SK-N-MC (cell line): ENCODE results near the gene MATCAP1.

Experiments
- DNase-seq: peaks from one replicate; pipeline ENCODE4 v3.0.0-alpha.2; 2011; ENCODE audit warnings: low read depth, low spot score
- H3K27ac ChIP-seq: fragments of 200-600 bp; sonication (generic); 2 replicates; pipeline ENCODE4 v1.5.1; 2016; ENCODE audit warnings: mixed run types
- H3K36me3 ChIP-seq: fragments of 200-600 bp; sonication (generic); 2 replicates; pipeline ENCODE4 v1.6.1; 2017; ENCODE audit warnings: antibody characterized with exemption, low read length, mixed read lengths; ENCODE audit not compliant: insufficient read depth
- H3K4me3 ChIP-seq: fragments of 200-600 bp; sonication (generic); 2 replicates; pipeline ENCODE4 v1.5.1; 2016
- H3K9ac ChIP-seq: fragments of 200-600 bp; sonication (generic); 2 replicates; pipeline ENCODE4 v1.8.0; 2017; ENCODE audit warnings: mixed run types, mixed read lengths; ENCODE audit not compliant: insufficient read length
- H3K9me3 ChIP-seq: fragments of 200-600 bp; sonication (generic); 2 replicates; pipeline ENCODE4 v1.6.1; 2017; ENCODE audit warnings: low read depth, mild to moderate bottlenecking, antibody characterized with exemption, low read length, moderate library complexity, mixed read lengths
- EZH2 ChIP-seq: fragments of 200-600 bp; sonication (generic); IDR thresholded peaks from one replicate; pipeline ENCODE4 v1.6.1; 2017; ENCODE audit warnings: antibody characterized with exemption
- FOXP2 ChIP-seq: optimal IDR thresholded peaks from 2 replicates; pipeline ENCODE3; 2011; ENCODE audit warnings: mild to moderate bottlenecking, moderate library complexity; ENCODE audit not compliant: insufficient read depth; ENCODE audit errors: extremely low read length, control extremely low read depth
- POLR2AphosphoS5 ChIP-seq: IDR thresholded peaks from 2 replicates; pipeline ENCODE4 v1.6.1; 2012; ENCODE audit warnings: mild to moderate bottlenecking, low read depth, low read length, borderline replicate concordance

The MATCAP1 gene

DNA sequence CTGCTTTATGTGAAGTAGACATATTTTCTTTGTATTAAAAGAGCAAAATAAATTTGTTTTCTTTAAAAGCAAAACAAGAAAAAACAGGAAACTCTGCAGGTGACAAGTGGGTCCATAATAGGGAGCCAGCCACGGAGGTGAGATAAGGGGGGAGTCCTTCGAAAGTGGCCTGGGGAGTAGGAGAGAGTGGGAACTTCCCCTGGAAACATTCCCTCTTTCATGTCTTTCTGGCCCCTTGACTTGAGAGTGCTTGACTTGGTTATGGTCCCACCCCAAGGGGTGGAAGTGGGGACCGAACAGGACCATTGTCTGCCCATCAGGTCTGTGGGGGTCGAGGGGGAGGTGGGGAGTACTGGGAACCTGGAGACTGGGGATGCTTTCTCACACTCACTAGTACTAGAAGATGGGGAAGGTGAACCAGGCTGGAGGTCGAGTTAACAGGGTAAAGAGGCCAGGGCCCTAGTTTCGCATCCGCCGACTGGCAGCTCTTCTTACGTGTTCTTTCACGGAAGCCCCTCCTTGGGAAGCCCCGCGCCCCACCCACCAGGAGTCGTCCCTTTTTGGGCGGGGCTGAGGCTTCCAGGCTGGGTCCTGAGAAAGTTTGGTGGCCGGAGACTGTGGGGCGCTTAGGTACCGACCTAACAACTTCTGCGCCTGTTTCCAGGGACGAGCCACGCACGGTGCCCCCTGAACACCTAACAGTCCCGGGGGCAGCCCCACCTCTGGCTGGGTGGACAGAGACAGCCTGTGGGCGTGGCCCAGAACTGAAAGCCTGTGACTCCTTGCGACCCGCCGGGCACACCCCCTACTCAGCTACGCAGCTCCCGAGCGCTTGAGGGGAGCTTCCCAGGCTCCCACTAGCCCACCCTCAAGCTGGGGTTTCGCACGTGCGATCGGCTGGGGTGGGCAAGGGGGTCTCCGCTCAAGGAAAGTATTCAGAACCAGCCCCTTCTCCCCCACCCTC is 24.8 kb downstream of the MATCAP1 start:
- peak overlapping the region; percentile 53 for H3K9ac ChIP-seq
- peak overlapping the region; percentile 84 for H3K4me3 ChIP-seq
- H3K36me3 ChIP-seq = no peaks in the 10 kb centered on the region
- H3K9me3 ChIP-seq = no peaks in the 10 kb centered on the region
- TF ChIP-seq EZH2 (no peak), FOXP2 (no peak), POLR2AphosphoS5 (no peak)
- no peak for DNase-seq
- no peak overlapping the region for H3K27ac ChIP-seq

GRCh38 chr16:67157892-67158635 is 25.7 kb downstream of the MATCAP1 start:
- Histone ChIP-seq H3K27ac (no peak overlapping the region), H3K4me3 (no peak overlapping the region), H3K9ac (no peak overlapping the region), H3K9me3 (no peaks in the 10 kb centered on the region), H3K36me3 (no peaks in the 10 kb centered on the region)
- DNase-seq = no peak
- TF ChIP-seq FOXP2 = no peak
- TF ChIP-seq EZH2 = no peak
- no peak for TF ChIP-seq POLR2AphosphoS5

- no peak for TF ChIP-seq POLR2AphosphoS5
- TF ChIP-seq EZH2 = no peak
- TF ChIP-seq FOXP2 = no peak
- Histone ChIP-seq H3K9ac (no peak overlapping the region), H3K36me3 (no peaks in the 10 kb centered on the region), H3K27ac (no peak overlapping the region), H3K9me3 (no peaks in the 10 kb centered on the region), H3K4me3 (no peak overlapping the region)
- DNase-seq = no peak
Observed at GRCh38 chr16:67157106-67157748, 26.5 kb downstream of the MATCAP1 start.

DNA sequence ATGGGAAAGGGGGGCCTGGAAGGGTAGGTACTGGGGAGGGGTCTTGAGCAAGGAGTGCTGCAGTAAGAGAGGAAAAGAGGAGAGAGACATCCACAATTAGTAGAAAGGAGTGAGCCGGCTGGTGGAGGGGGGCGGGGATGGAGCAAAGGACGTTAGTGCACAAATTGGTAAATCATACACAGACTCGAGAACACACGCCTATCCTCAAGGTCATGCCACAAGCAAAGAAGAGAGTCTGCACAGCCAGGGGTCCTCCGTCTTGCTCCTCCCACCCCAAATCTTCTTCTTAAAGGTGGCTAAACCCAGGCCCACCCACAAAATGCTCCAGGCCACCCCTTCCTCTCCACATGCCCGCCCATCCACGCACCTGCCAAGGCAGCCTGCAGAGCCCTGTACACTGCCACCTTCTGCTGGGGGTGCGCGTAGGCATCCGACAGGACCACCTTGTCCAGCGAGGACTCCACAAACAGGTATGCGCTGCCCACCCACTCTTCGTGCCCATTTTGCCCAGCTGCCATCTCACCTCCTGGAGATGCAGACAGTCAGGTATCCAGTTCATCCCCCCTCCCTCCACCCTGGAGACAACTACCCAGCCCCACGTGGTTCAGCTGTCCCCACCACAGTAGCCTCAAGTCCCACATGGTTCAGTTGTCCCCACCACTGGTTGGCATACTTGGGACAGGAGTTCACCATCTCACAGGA is 27.5 kb downstream of the MATCAP1 start:
- H3K4me3 ChIP-seq = no peak overlapping the region
- no peaks in the 10 kb centered on the region for H3K9me3 ChIP-seq
- DNase-seq = no peak
- H3K27ac ChIP-seq = no peak overlapping the region
- TF ChIP-seq POLR2AphosphoS5 (no peak), EZH2 (no peak), FOXP2 (no peak)
- H3K36me3 ChIP-seq = no peaks in the 10 kb centered on the region
- H3K9ac ChIP-seq = no peak overlapping the region

DNA sequence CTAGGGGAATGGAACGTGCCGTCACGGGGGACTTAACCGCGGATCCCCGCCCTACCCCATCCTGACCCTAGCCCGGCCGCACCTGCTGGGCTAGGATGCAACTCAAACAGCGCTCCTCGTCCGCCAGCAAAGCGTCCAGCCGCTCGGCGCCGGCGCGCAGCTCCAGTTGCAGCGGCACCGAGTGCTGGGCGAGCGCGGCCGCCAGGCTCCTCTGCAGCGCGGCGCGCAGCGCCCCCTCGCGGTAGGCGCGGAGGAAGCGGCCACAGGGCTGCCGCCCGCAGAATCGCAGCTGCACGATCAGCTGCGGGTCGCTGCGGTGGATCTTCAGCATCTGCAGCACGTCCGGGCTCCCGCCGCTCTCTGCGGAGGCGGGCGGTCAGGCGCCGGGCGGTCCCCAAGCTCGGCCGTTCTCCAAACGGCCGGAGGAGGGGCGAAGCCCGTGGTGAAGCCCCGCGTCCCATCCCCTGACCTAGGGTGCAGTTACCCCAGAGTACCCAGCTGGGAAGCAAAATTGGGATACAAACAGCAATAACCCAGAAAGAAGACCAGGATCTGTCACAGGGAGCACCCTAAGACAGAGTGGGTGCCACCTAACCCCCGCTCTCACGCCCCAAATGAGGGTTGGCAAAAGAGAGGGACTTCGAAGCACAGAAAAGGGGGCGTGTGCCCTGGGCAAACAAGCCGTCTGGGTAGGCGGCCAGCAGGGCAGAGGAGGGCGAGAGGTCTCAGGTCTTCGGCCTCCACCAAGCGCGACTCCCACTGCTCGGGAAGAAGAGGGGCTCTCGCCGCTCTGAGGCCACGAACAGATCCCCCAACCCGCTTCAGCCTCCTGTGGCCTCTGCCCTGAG is 28.2 kb downstream of the MATCAP1 start:
- TF ChIP-seq EZH2 (no peak), POLR2AphosphoS5 (no peak), FOXP2 (no peak)
- Histone ChIP-seq H3K9me3 (no peaks in the 10 kb centered on the region), H3K4me3 (peak overlapping the region; percentile 33; the same call in 1 of the 2 replicates), H3K27ac (no peak overlapping the region), H3K9ac (no peak overlapping the region), H3K36me3 (no peaks in the 10 kb centered on the region)
- DNase-seq = no peak

GRCh38 chr16:67154578-67155294 is 29.0 kb downstream of the MATCAP1 start:
- H3K9me3 ChIP-seq = no peaks in the 10 kb centered on the region
- H3K4me3 ChIP-seq = peak overlapping the region; percentile 33; the same call in 1 of the 2 replicates
- no peak for DNase-seq
- no peak overlapping the region for H3K9ac ChIP-seq
- no peaks in the 10 kb centered on the region for H3K36me3 ChIP-seq
- no peak for TF ChIP-seq EZH2
- TF ChIP-seq FOXP2 = no peak
- no peak for TF ChIP-seq POLR2AphosphoS5
- H3K27ac ChIP-seq = no peak overlapping the region

GRCh38 chr16:67151431-67152097 is 32.2 kb downstream of the MATCAP1 start:
- DNase-seq = no peak
- Histone ChIP-seq H3K36me3 (no peaks in the 10 kb centered on the region), H3K4me3 (peak overlapping the region; percentile 79), H3K9ac (no peak overlapping the region), H3K27ac (no peak overlapping the region), H3K9me3 (no peaks in the 10 kb centered on the region)
- TF ChIP-seq FOXP2 (no peak), POLR2AphosphoS5 (no peak), EZH2 (no peak)
